Measurements from ENCODE around the gene TGFBR1. TPM values are rescaled to one million over a fixed set of nuclear protein-coding genes. Genes with fewer than 3 reads are reported as not detected.

The TGFBR1 gene
- total and polyA plus RNA-seq, 7 donors, result 5.3 to 25.7 (median 18.3) TPM

DNA sequence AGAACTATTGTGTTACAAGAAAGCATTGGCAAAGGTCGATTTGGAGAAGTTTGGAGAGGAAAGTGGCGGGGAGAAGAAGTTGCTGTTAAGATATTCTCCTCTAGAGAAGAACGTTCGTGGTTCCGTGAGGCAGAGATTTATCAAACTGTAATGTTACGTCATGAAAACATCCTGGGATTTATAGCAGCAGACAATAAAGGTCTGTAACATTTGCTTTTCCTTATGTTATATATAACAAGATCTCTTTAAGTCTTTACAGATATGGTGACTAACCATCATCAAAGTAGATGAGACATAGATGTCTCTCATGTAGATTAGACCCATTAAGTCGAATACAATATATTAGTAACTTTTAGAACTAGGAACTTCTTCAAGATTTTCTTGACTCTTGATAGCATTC lies 33.0 kb downstream of the TGFBR1 start:
- TF ChIP-seq, protein P1, sequence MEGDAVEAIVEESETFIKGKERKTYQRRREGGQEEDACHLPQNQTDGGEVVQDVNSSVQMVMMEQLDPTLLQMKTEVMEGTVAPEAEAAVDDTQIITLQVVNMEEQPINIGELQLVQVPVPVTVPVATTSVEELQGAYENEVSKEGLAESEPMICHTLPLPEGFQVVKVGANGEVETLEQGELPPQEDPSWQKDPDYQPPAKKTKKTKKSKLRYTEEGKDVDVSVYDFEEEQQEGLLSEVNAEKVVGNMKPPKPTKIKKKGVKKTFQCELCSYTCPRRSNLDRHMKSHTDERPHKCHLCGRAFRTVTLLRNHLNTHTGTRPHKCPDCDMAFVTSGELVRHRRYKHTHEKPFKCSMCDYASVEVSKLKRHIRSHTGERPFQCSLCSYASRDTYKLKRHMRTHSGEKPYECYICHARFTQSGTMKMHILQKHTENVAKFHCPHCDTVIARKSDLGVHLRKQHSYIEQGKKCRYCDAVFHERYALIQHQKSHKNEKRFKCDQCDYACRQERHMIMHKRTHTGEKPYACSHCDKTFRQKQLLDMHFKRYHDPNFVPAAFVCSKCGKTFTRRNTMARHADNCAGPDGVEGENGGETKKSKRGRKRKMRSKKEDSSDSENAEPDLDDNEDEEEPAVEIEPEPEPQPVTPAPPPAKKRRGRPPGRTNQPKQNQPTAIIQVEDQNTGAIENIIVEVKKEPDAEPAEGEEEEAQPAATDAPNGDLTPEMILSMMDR (IDR thresholded peaks at IDR 0.05), result no peak
- Histone ChIP-seq H3K36me3 (ENCODE audit: insufficient read depth in 1 of 2, low read depth in 1 of 2) (peaks cover 0 to 40% of the 10 kb centered on the region in 2 donors), H3K4me3 (no peak overlapping the region), H3K27ac (peak overlapping the region; percentile 30), H3K27me3 (ENCODE audit: insufficient read depth in 3 of 3, low read length in 2 of 3) (no peaks in the 10 kb centered on the region), H3K9me3 (no peaks in the 10 kb centered on the region), H3K4me1 (peaks cover 34% of the 10 kb centered on the region)
- ATAC-seq (no peak), DNase-seq (no peak)
- intact Hi-C loops (cut with DNase I), result loop anchor here in 1 of 2 donors (5.0 kb wide), 1 partner anchor 136 kb away; no protein-coding TSS in a partner anchor
- WGBS, 3 donors, result 75 to 83% (median 81%) methylated on average over 7 of the region's 7 CpGs

DNA sequence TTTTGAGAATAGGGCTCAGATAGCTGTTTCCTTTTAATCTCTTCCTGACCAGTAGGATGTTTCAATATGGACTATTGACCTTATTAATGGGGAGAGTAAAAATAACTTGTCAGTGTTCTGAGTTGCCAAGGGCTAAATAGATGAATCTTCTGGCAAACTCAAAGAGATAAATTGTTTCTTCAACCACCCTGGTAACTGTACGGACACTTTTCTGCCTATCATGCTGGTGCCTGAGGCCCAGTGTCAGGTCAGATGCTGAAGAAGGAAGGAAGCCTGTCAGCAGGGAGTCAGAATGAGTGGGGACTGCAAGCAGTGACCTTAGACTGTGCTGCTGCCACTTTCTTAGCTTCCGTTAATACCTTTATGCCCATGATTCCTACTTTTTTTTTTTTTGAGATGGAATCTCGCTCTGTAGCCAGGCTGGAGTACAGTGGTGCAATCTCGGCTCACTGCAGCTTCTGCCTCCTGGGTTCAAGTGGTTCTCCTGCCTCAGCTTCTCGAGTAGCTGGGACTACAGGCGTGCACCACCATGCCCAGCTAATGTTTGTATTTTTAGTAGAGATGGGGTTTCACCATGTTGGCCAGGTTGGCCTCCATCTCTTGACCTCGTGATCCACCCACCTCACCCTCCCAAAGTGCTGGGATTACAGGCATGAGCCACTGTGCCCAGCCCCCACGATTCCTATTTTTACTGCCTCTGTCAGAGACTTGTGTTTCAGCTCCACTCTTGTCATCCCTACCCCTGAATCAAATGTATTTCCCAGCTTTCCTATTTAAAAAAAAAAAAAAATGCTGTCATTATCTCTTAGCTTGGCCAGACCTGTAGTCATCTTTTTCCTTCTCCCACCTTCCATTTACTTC lies 33.7 kb downstream of the TGFBR1 start:
- Histone ChIP-seq H3K9me3 (no peaks in the 10 kb centered on the region), H3K4me1 (peaks cover 34% of the 10 kb centered on the region), H3K27ac (peak overlapping the region; percentile 37), H3K27me3 (ENCODE audit: insufficient read depth in 3 of 3, low read length in 2 of 3) (no peaks in the 10 kb centered on the region), H3K36me3 (ENCODE audit: insufficient read depth in 1 of 2, low read depth in 1 of 2) (peaks cover 0 to 46% of the 10 kb centered on the region in 2 donors), H3K4me3 (no peak overlapping the region)
- intact Hi-C loops (cut with DNase I), result loop anchor here (1.0 to 5.0 kb wide), 2 partner anchors 136 to 163 kb away; no protein-coding TSS in a partner anchor
- peak; percentile 61 to 80 (median 72) for ATAC-seq
- 53 to 79% (median 57%) methylated on average over 8 of the region's 8 CpGs for WGBS, 3 donors
- peak in 1 of 2 donors; percentile 48 for DNase-seq
- TF ChIP-seq, protein P1 (IDR thresholded peaks at IDR 0.05), result no peak

DNA sequence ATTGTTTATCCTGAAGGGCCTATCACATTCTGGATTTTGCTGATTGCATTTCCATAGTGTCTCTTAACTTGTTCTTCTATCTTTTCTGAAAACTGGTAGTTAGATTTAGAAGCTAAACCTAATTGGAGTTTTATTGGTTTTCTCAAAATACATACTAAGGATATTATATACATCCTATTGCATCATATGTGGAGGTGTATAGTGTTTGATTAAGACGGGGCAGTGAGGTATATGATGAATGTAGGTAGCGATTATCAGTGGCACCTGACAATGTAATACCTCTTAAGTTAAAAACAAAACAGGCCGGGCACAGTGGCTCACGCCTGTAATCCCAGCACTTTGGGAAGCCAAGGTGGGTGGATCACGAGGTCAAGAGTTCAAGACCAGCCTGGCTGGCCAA lies 35.0 kb downstream of the TGFBR1 start:
- Histone ChIP-seq H3K4me3 (no peak overlapping the region), H3K27ac (no peak overlapping the region), H3K36me3 (ENCODE audit: insufficient read depth in 1 of 2, low read depth in 1 of 2) (peaks cover 0 to 57% of the 10 kb centered on the region in 2 donors), H3K9me3 (no peaks in the 10 kb centered on the region), H3K4me1 (peaks cover 34% of the 10 kb centered on the region), H3K27me3 (ENCODE audit: insufficient read depth in 3 of 3, low read length in 2 of 3) (no peaks in the 10 kb centered on the region)
- no peak for ATAC-seq
- intact Hi-C loops (cut with DNase I), result loop anchor here (1.0 to 5.0 kb wide), 6 partner anchors 137 to 293 kb away; no protein-coding TSS in a partner anchor
- WGBS, 3 donors, result 85 to 90% (median 90%) methylated on average over 5 of the region's 5 CpGs
- DNase-seq, result no peak
- TF ChIP-seq, protein P1 (IDR thresholded peaks at IDR 0.05), result no peak

DNA sequence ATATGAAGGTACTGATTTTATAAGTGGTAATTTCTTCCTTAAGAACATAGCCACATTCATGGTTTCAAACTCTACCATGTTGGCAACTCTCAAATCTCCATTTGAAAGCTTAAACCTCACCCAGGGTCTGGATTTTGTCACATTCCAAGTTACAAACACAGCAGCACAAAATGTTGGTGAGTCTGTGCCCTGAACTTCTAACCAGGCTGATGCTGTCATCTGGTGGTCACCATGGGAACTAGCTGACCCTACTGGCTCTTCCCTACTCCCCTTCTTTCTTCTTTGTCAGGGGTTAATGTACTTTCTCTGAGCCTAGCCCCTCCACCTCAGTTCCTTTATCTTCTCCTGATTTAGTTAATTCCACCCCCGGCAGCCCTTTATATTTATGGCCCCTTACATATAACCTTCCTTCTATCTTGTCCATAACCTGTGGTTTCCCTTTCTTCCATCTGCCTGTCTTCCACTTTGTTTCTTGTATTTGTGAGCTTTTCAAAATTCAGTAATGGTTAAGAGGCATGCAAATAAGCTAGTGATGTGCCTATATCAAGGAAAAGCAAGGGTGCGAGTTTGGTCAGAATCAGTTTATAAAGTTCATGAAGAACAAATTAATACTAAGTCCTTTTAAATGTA lies 35.9 kb downstream of the TGFBR1 start:
- intact Hi-C loops (cut with DNase I), result loop anchor here (2.0 to 5.0 kb wide), 4 partner anchors 138 to 293 kb away; no protein-coding TSS in a partner anchor
- Histone ChIP-seq H3K27me3 (ENCODE audit: insufficient read depth in 3 of 3, low read length in 2 of 3) (no peaks in the 10 kb centered on the region), H3K27ac (no peak overlapping the region), H3K4me1 (peaks cover 34% of the 10 kb centered on the region), H3K9me3 (no peaks in the 10 kb centered on the region), H3K36me3 (ENCODE audit: insufficient read depth in 1 of 2, low read depth in 1 of 2) (peaks cover 0 to 66% of the 10 kb centered on the region in 2 donors), H3K4me3 (no peak overlapping the region)
- DNase-seq (peak in 1 of 2 donors; percentile 41), ATAC-seq (peak; percentile 76 to 90 (median 82))
- TF ChIP-seq, protein P1 (IDR thresholded peaks at IDR 0.05), result peak; percentile 89
- WGBS, 3 donors, result 82 to 90% (median 84%) methylated on average over 2 of the region's 2 CpGs
